Measurements from ENCODE around the gene ABI3BP.

DNA sequence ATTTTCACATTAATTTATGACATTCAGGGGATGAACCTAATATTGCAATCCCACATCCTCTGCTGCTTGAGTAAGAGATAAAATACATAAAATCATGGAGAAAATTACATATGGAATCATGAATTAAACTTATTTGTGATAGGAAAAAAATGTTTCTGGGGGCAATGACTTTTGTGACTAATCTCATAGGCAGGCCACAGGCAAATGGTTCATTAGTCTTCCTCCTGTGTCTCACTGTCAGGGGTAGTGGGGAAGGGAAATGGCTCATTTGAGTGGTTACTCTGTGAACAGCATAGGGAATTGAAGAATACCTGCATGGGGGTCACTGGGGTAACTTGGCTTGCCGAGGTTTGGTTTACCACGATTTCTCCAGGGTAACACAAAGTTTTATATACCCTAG, 211.9 kb downstream of the ABI3BP start:
- TF ChIP-seq, protein P1, sequence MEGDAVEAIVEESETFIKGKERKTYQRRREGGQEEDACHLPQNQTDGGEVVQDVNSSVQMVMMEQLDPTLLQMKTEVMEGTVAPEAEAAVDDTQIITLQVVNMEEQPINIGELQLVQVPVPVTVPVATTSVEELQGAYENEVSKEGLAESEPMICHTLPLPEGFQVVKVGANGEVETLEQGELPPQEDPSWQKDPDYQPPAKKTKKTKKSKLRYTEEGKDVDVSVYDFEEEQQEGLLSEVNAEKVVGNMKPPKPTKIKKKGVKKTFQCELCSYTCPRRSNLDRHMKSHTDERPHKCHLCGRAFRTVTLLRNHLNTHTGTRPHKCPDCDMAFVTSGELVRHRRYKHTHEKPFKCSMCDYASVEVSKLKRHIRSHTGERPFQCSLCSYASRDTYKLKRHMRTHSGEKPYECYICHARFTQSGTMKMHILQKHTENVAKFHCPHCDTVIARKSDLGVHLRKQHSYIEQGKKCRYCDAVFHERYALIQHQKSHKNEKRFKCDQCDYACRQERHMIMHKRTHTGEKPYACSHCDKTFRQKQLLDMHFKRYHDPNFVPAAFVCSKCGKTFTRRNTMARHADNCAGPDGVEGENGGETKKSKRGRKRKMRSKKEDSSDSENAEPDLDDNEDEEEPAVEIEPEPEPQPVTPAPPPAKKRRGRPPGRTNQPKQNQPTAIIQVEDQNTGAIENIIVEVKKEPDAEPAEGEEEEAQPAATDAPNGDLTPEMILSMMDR (IDR thresholded peaks at IDR 0.05; ENCODE audit: insufficient read depth, low read depth, low read length): no peak
- TF ChIP-seq EZH2 (IDR thresholded peaks at IDR 0.05; ENCODE audit: insufficient read depth, low read length): no peak

Data from astrocyte (in vitro differentiated cells and primary cell).